K562 (cell line): ENCODE measurements around the gene SERPINH1. TPM values are rescaled to one million over a fixed set of nuclear protein-coding genes. Genes with fewer than 3 reads are reported as not detected.

Source experiments
- ARID2 ChIP-seq: fragments of 450-650 bp; IDR thresholded peaks from 2 replicates; pipeline ENCODE4 v1.6.1; 2017; ENCODE audit warnings: antibody characterized with exemption, mild to moderate bottlenecking
- BHLHE40 ChIP-seq: IDR thresholded peaks from 2 replicates; pipeline ENCODE4 v1.6.1; 2011; ENCODE audit warnings: low read length, improper control_type of control experiment
- C11orf30 ChIP-seq: fragments of 450-650 bp; IDR thresholded peaks from 2 replicates; pipeline ENCODE4 v1.6.1; 2016; ENCODE audit warnings: low read depth, mild to moderate bottlenecking
- CBX1 ChIP-seq: sonication (generic); IDR thresholded peaks from 2 replicates; pipeline ENCODE4 v1.6.1; 2016; ENCODE audit warnings: antibody characterized with exemption, low read depth, mild to moderate bottlenecking
- MAFF ChIP-seq: IDR thresholded peaks from 2 replicates; pipeline ENCODE4 v1.6.1; 2012; ENCODE audit warnings: low read length, improper control_type of control experiment
- MYC ChIP-seq, 2 experiments: fragments of 250-450 bp in 1 of 2; sonication (Bioruptor Pico) in 1 of 2; IDR thresholded peaks; 2 replicates each; pipeline versions ENCODE4 v1.5.1 to v1.6.1; 2012 to 2021; ENCODE audit warnings: low read depth in 2 of 2, borderline replicate concordance in 1 of 2, improper control_type of control experiment in 1 of 2, low read length in 1 of 2, mild to moderate bottlenecking in 1 of 2, moderate library complexity in 1 of 2
- PTTG1 ChIP-seq: fragments of 450-650 bp; IDR thresholded peaks from 2 replicates; pipeline ENCODE4 v1.6.1; 2016; ENCODE audit warnings: low read depth, mild to moderate bottlenecking, missing genetic modification characterization, missing compliant biosample characterization
- TGIF2 ChIP-seq: sonication (generic); formaldehyde crosslinking; IDR thresholded peaks from 2 replicates; pipeline ENCODE4 v1.8.1; 2022; ENCODE audit warnings: mild to moderate bottlenecking, missing genetic modification reagents, moderate library complexity
- ZNF76 ChIP-seq: fragments of 250-450 bp; sonication (Bioruptor Pico); IDR thresholded peaks from 2 replicates; pipeline ENCODE4 v1.4.0; 2020; ENCODE audit warnings: mild to moderate bottlenecking, moderate library complexity, borderline replicate concordance
- ZNF778 ChIP-seq: fragments of 450-650 bp; formaldehyde crosslinking; IDR thresholded peaks from 2 replicates; pipeline ENCODE4 v1.4.0; 2020; ENCODE audit warnings: mild to moderate bottlenecking, moderate library complexity
- polyA plus RNA-seq, 8 experiments: library from polyadenylated mRNA; depleted of rRNA in 4 of 8; stranded (reverse) in 5 of 8; unstranded in 3 of 8; fragments of >200 nt; fragmentation: Nextera tagmentation in 2 of 8; fragmentation: Illumina TruSeq in 1 of 8; extraction: Ambion mirVana in 2 of 8; extraction: Trizol in 1 of 8; gene quantifications; 2 replicates each; pipeline versions ENCODE4 v1.2.1 to v1.2.3, GENCODE V29; 2011 to 2014; ENCODE audit warnings: inconsistent platforms in 1 of 8, missing spikeins in 1 of 8
- total RNA-seq, 7 experiments: library from RNA; depleted of rRNA in 6 of 7; stranded (reverse); fragments of >200 nt in 6 of 7; fragmentation: Illumina TruSeq in 2 of 7; extraction: Trizol in 2 of 7; gene quantifications; 2 replicates each; pipeline versions ENCODE4 v1.2.1 to v1.2.3, GENCODE V29; 2011 to 2021; ENCODE audit warnings: low replicate concordance in 1 of 7
- TF ChIP-seq, protein P1 (sequence below): sonication (generic); formaldehyde crosslinking; IDR thresholded peaks from 2 replicates; pipeline ENCODE4 v1.9.0; 2022; ENCODE audit warnings: mild to moderate bottlenecking, missing genetic modification reagents
- TF ChIP-seq, protein P2 (sequence below): sonication (generic); formaldehyde crosslinking; IDR thresholded peaks from 2 replicates; pipeline ENCODE4 v1.8.1; 2023; ENCODE audit warnings: mild to moderate bottlenecking, missing genetic modification reagents
- TF ChIP-seq, protein P3 (sequence below): fragments of 250-450 bp; sonication (Bioruptor Pico); IDR thresholded peaks from 2 replicates; pipeline ENCODE4 v1.4.0; 2020; ENCODE audit warnings: mild to moderate bottlenecking, moderate library complexity
- TF ChIP-seq, protein P4 (sequence below): fragments of 250-450 bp; sonication (Bioruptor Pico); IDR thresholded peaks from 2 replicates; pipeline ENCODE4 v1.5.0; 2021
- TF ChIP-seq, protein P5 (sequence below): fragments of 200-400 bp; formaldehyde crosslinking; IDR thresholded peaks from 2 replicates; pipeline ENCODE4 v1.6.1; 2017; ENCODE audit warnings: mild to moderate bottlenecking, low read depth, low read length, moderate library complexity

SERPINH1 gene
- total and polyA plus RNA-seq, 9 of the 15 experiments (the other 6 are each of a cell fraction or from before 2014, with no cell fraction given), result 2.8 to 106 (median 67.9) TPM

DNA sequence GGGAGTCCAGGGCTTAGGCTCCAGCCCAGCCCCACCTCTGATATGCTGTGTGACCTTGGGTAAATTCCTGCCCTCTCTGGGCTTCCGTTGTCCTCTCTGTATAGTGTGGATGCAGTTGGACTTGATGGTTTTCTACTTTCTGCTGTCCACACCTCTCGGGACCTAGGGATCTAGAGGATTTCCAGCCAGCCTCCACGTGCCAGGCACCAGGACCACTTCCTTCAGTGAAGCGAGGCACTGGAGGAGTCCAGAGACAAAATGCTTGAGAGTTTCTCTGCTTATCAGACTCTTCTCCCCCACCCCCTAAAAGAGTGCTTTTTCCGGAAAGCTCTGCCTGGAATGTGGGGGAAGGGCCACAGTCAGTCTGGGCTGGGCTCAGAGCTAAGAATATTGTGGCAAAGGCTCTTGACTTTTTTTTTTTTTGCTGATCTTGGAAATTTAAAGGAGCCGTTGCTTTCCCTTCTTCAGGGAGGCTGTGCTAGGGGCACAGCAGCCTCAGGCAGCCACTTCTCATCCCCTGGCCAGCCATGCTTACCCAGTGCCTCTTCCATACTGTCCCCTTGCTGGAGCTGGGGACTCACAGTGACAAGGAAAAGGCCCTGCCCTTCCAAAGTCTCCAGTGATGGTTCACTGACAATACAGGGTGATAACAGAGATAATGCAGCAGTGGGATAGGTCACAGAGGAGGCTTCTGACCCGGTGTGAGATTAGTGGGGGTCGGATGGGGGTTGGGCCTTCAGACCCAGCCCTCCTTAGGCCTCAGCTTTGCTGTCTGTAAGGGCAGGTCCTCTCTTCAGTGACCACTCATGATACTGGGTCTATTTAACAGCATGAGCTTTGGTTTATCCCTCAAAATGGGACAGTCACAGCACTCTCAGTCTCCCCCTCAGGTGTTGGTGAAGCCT, 2.9 kb upstream of the SERPINH1 start (continued):
- TF ChIP-seq MAFF (peak; percentile 87), ZNF76 (no peak), BHLHE40 (peak; percentile 27; the same call in 1 of the 2 replicates), TGIF2 (CRISPR knock-in tag) (no peak), MYC (IDR thresholded peaks at IDR 0.05; ENCODE audit: low read depth, low read length) (peak; percentile 25; the same call in 1 of the 2 replicates), MYC (CRISPR knock-in tag; IDR thresholded peaks at IDR 0.05; ENCODE audit: borderline replicate concordance, low read depth) (no peak), PTTG1 (tag) (no peak), ZNF778 (CRISPR knock-in tag) (no peak), C11orf30 (peak; percentile 95), CBX1 (peak; percentile 90), ARID2 (no peak)
- TF ChIP-seq, protein P1, sequence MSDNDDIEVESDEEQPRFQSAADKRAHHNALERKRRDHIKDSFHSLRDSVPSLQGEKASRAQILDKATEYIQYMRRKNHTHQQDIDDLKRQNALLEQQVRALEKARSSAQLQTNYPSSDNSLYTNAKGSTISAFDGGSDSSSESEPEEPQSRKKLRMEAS, result peak; percentile 30; the same call in 1 of the 2 replicates
- TF ChIP-seq, protein P2, sequence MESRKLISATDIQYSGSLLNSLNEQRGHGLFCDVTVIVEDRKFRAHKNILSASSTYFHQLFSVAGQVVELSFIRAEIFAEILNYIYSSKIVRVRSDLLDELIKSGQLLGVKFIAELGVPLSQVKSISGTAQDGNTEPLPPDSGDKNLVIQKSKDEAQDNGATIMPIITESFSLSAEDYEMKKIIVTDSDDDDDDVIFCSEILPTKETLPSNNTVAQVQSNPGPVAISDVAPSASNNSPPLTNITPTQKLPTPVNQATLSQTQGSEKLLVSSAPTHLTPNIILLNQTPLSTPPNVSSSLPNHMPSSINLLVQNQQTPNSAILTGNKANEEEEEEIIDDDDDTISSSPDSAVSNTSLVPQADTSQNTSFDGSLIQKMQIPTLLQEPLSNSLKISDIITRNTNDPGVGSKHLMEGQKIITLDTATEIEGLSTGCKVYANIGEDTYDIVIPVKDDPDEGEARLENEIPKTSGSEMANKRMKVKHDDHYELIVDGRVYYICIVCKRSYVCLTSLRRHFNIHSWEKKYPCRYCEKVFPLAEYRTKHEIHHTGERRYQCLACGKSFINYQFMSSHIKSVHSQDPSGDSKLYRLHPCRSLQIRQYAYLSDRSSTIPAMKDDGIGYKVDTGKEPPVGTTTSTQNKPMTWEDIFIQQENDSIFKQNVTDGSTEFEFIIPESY (CRISPR knock-in tag), result 0 out of 2 replicates have a peak, but pooled peaks have one; percentile 22
- TF ChIP-seq, protein P3, sequence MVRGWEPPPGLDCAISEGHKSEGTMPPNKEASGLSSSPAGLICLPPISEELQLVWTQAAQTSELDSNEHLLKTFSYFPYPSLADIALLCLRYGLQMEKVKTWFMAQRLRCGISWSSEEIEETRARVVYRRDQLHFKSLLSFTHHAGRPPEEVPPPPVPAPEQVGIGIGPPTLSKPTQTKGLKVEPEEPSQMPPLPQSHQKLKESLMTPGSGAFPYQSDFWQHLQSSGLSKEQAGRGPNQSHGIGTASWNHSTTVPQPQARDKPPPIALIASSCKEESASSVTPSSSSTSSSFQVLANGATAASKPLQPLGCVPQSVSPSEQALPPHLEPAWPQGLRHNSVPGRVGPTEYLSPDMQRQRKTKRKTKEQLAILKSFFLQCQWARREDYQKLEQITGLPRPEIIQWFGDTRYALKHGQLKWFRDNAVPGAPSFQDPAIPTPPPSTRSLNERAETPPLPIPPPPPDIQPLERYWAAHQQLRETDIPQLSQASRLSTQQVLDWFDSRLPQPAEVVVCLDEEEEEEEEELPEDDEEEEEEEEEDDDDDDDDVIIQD (CRISPR knock-in tag), result no peak
- TF ChIP-seq, protein P4, sequence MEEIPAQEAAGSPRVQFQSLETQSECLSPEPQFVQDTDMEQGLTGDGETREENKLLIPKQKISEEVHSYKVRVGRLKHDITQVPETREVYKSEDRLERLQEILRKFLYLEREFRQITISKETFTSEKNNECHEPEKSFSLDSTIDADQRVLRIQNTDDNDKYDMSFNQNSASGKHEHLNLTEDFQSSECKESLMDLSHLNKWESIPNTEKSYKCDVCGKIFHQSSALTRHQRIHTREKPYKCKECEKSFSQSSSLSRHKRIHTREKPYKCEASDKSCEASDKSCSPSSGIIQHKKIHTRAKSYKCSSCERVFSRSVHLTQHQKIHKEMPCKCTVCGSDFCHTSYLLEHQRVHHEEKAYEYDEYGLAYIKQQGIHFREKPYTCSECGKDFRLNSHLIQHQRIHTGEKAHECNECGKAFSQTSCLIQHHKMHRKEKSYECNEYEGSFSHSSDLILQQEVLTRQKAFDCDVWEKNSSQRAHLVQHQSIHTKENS (CRISPR knock-in tag), result no peak
- TF ChIP-seq, protein P5, sequence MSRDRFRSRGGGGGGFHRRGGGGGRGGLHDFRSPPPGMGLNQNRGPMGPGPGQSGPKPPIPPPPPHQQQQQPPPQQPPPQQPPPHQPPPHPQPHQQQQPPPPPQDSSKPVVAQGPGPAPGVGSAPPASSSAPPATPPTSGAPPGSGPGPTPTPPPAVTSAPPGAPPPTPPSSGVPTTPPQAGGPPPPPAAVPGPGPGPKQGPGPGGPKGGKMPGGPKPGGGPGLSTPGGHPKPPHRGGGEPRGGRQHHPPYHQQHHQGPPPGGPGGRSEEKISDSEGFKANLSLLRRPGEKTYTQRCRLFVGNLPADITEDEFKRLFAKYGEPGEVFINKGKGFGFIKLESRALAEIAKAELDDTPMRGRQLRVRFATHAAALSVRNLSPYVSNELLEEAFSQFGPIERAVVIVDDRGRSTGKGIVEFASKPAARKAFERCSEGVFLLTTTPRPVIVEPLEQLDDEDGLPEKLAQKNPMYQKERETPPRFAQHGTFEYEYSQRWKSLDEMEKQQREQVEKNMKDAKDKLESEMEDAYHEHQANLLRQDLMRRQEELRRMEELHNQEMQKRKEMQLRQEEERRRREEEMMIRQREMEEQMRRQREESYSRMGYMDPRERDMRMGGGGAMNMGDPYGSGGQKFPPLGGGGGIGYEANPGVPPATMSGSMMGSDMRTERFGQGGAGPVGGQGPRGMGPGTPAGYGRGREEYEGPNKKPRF, result no peak
